Erythroblast (primary cell): ENCODE data around the gene DOCK4.

Source experiments
- GATA1 ChIP-seq: IDR thresholded peaks from 2 replicates; pipeline ENCODE4 v1.6.1; 2011; ENCODE audit warnings: low read depth, mild to moderate bottlenecking, control low read depth, low read length, moderate library complexity
- POLR2A ChIP-seq: IDR thresholded peaks from 2 replicates; pipeline ENCODE4 v1.6.1; 2011; ENCODE audit warnings: mild to moderate bottlenecking, low read length

- TF ChIP-seq POLR2A = no peak
- TF ChIP-seq GATA1 = no peak
These were observed 141.4 kb downstream of the DOCK4 start for GRCh38 chr7:112064627-112065385.
